NB4 (cell line): Measurements from ENCODE around the gene PDLIM5.
A peak's percentile ranks its signal among the peaks of the same experiment; 100 is the strongest.

Source experiments
- DNase-seq: peaks from one replicate; pipeline ENCODE4 v3.0.0; 2010; ENCODE audit warnings: low read depth
- H3K4me3 ChIP-seq: one replicate; pipeline ENCODE4 v1.5.1; 2011; ENCODE audit warnings: mild to moderate bottlenecking, low read depth, low read length, moderate library complexity
- MAX ChIP-seq: IDR thresholded peaks from 2 replicates; pipeline ENCODE4 v1.6.1; 2011; ENCODE audit warnings: low read depth, low read length
- MYC ChIP-seq: IDR thresholded peaks from 2 replicates; pipeline ENCODE4 v1.6.1; 2011; ENCODE audit warnings: low read depth, low read length
- POLR2A ChIP-seq: IDR thresholded peaks from 2 replicates; pipeline ENCODE4 v1.6.1; 2011; ENCODE audit warnings: mild to moderate bottlenecking; ENCODE audit not compliant: insufficient read length; ENCODE audit errors: extremely low read depth
- TF ChIP-seq, protein P1 (sequence below): IDR thresholded peaks from one replicate; pipeline ENCODE4 v1.5.1; 2012; ENCODE audit warnings: low read depth, low read length

PDLIM5 gene

GRCh38 chr4:94571715-94572114 lies 120.0 kb downstream of the PDLIM5 start:
- DNase-seq: no peak
- H3K4me3 ChIP-seq: no peak overlapping the region
- TF ChIP-seq MYC: no peak
- TF ChIP-seq, protein P1, sequence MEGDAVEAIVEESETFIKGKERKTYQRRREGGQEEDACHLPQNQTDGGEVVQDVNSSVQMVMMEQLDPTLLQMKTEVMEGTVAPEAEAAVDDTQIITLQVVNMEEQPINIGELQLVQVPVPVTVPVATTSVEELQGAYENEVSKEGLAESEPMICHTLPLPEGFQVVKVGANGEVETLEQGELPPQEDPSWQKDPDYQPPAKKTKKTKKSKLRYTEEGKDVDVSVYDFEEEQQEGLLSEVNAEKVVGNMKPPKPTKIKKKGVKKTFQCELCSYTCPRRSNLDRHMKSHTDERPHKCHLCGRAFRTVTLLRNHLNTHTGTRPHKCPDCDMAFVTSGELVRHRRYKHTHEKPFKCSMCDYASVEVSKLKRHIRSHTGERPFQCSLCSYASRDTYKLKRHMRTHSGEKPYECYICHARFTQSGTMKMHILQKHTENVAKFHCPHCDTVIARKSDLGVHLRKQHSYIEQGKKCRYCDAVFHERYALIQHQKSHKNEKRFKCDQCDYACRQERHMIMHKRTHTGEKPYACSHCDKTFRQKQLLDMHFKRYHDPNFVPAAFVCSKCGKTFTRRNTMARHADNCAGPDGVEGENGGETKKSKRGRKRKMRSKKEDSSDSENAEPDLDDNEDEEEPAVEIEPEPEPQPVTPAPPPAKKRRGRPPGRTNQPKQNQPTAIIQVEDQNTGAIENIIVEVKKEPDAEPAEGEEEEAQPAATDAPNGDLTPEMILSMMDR: no peak
- TF ChIP-seq POLR2A: no peak
- TF ChIP-seq MAX: no peak

- TF ChIP-seq, protein P1: no peak
- TF ChIP-seq POLR2A (no peak), MYC (no peak), MAX (no peak)
- no peak overlapping the region for H3K4me3 ChIP-seq
- no peak for DNase-seq
These were observed 122.3 kb downstream of the PDLIM5 start for GRCh38 chr4:94574050-94574449.

DNA sequence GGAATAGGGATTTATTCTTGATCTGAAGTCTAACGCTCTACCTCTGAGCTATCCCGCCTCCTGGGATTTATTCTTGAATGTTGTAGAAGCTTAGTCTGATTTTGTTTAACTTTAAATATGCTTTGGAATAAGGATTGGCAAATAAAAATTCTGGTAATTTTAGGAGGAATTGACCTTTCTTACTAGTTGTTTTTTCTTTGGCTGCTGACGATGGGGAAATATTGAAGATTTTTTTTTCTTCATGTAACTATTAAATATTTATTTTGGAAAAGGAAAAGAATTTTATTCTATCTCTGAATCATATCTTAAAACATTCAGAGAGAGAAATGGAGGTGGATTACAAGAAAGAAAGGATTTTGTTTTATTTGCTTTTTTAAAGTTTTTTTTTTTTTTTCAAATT lies 122.9 kb downstream of the PDLIM5 start:
- DNase-seq: no peak
- TF ChIP-seq MAX: no peak
- no peak for TF ChIP-seq POLR2A
- TF ChIP-seq MYC: no peak
- TF ChIP-seq, protein P1: no peak
- no peak overlapping the region for H3K4me3 ChIP-seq

DNA sequence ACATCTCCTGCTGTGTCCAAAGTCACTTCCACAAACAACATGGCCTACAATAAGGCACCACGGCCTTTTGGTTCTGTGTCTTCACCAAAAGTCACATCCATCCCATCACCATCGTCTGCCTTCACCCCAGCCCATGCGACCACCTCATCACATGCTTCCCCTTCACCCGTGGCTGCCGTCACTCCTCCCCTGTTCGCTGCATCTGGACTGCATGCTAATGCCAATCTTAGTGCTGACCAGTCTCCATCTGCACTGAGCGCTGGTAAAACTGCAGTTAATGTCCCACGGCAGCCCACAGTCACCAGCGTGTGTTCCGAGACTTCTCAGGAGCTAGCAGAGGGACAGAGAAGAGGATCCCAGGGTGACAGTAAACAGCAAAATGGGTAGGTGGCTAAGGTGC lies 123.9 kb downstream of the PDLIM5 start:
- TF ChIP-seq MAX: no peak
- TF ChIP-seq MYC: no peak
- TF ChIP-seq, protein P1: no peak
- TF ChIP-seq POLR2A: no peak
- H3K4me3 ChIP-seq: no peak overlapping the region
- no peak for DNase-seq

GRCh38 chr4:94576210-94576609 lies 124.5 kb downstream of the PDLIM5 start:
- peak; percentile 1 for DNase-seq
- H3K4me3 ChIP-seq: no peak overlapping the region
- TF ChIP-seq MAX (no peak), POLR2A (no peak), MYC (no peak)
- TF ChIP-seq, protein P1: no peak

DNA sequence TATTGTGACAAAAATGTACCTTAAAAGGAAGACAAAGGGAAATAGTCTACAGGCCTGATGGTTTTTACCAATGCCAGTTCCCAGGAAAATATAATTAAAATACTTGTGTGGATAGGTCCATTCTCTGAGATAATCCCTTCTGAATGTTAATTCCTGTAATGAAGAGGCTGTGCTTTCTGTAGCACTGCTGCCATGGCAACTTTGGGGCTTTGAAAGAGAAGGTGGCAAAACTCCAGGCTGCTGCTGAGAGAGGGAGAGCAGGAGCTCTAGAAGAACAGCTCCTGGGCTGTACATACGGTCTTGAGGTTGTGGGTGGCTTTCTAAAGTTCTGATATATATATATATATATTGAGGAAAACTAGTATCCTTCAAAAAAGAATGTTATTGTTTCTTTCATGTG lies 125.4 kb downstream of the PDLIM5 start:
- no peak overlapping the region for H3K4me3 ChIP-seq
- TF ChIP-seq MYC: no peak
- TF ChIP-seq MAX: no peak
- no peak for TF ChIP-seq POLR2A
- TF ChIP-seq, protein P1: no peak
- no peak for DNase-seq
